OCI-LY3 (cell line): Measurements from ENCODE around the gene EGLN1.
"Not testable (repeated sequence)": the region's sequence is repeated elsewhere in the genome, so short reads cannot be mapped to it uniquely, and the experiment has no call there.

Experiments
- EZH2phosphoT487 ChIP-seq: fragments of 200-600 bp; shearing (Covaris generic); IDR thresholded peaks from 2 replicates; pipeline ENCODE4 v1.6.1; 2018; ENCODE audit warnings: antibody characterized with exemption, mixed run types, low read depth
- TF ChIP-seq, protein P1 (sequence below): fragments of 200-600, 300-600 bp; sonication (generic); IDR thresholded peaks from 2 replicates; pipeline ENCODE4 v1.5.1; 2014; ENCODE audit warnings: antibody characterized with exemption, low read length, low read depth

- TF ChIP-seq, protein P1, sequence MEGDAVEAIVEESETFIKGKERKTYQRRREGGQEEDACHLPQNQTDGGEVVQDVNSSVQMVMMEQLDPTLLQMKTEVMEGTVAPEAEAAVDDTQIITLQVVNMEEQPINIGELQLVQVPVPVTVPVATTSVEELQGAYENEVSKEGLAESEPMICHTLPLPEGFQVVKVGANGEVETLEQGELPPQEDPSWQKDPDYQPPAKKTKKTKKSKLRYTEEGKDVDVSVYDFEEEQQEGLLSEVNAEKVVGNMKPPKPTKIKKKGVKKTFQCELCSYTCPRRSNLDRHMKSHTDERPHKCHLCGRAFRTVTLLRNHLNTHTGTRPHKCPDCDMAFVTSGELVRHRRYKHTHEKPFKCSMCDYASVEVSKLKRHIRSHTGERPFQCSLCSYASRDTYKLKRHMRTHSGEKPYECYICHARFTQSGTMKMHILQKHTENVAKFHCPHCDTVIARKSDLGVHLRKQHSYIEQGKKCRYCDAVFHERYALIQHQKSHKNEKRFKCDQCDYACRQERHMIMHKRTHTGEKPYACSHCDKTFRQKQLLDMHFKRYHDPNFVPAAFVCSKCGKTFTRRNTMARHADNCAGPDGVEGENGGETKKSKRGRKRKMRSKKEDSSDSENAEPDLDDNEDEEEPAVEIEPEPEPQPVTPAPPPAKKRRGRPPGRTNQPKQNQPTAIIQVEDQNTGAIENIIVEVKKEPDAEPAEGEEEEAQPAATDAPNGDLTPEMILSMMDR, result not testable (repeated sequence)
- TF ChIP-seq EZH2phosphoT487, result not testable (repeated sequence)
Measured at GRCh38 chr1:231471027-231471426, 48.9 kb upstream of the EGLN1 start.
